Inflammatory macrophage (primary cell): ENCODE results near the gene BMP7.

ENCODE experiments used
- DNase-seq, 2 donors: peaks; one replicate each; pipeline ENCODE4 v3.0.0-alpha.2; 2020 to 2022

The BMP7 gene

GRCh38 chr20:57122536-57123489, 143.6 kb downstream of the BMP7 start:
- no peak for DNase-seq

- no peak for DNase-seq
Observed at GRCh38 chr20:57118964-57119363, 147.5 kb downstream of the BMP7 start.
